Stimulated activated CD8-positive, alpha-beta memory T cell treated with anti-CD3 and anti-CD28 coated beads, Interleukin-2, amount 100 ng/mL, for 1 hour (primary cell): ENCODE results near the gene KAT2B.
A peak's percentile ranks its signal among the peaks of the same experiment; 100 is the strongest.

ENCODE experiments used
- DNase-seq, 2 donors: peaks; one replicate each; pipeline ENCODE4 v3.0.0-alpha.2; 2020; ENCODE audit warnings: low read depth in 2 of 2

Gene KAT2B

DNA sequence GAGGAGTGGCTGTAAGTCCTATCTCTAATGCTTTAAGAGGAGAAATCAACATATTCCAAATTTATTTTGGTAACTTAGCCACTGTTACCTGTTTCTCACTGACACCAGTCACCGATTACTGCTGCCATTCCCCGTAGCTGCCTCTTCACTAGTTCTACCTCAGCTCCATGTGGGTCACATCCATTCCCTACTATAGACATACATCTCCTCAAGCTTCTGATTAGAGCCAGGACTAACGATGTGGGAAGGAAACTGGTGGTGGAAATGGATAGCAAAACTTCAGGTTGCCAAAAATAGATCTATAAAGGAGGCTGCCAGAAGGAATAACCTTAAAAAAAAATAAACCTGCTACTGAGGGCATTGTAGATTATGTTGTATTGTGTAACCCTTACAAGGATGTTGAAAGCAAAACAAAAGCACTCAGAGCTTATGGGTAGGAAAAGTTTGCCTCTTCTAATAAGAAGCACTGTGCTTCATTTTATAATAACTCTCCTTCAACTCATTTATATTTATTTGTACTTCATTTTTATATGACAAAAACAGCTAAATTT, 56.0 kb downstream of the KAT2B start:
- no peak for DNase-seq

DNA sequence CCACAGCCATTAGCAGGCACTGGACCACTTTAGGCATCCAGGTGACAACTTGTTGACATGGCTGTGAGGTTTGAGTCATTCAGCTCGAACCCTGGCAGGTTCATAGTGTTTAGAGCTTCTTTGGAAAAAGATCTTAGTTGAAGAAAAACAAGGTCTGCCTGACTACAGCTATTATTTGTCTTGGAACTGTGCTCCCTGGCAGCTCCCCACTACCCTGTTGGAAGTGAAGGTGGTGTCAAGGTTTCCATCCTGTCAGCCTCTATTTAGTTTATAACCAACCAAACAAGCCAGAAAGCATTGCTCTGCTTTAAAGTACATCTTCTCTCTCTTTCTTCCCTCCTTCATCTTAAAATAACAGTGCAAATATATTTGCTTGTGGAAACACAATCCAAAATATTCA, 56.8 kb downstream of the KAT2B start:
- no peak for DNase-seq

DNA sequence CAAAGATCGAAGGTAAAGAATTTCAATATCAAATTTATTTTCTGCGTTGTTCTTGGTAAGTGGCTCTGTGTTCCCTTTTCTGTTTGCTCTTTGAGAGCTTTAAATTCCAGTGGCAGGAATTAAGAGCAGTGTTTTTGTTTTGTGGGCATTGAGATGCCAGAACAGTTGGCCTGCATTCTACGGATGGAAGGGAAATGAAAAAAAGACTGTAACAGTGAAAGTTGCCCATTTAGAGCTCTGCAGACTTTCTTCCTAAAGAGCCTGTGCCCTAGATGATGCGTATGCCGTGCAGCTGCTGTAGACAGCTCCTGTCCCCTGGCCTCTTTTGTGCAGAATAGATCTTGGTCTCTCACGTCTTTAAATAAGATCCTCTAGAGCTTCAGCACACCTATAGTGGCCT, 58.8 kb downstream of the KAT2B start:
- DNase-seq, result no peak

DNA sequence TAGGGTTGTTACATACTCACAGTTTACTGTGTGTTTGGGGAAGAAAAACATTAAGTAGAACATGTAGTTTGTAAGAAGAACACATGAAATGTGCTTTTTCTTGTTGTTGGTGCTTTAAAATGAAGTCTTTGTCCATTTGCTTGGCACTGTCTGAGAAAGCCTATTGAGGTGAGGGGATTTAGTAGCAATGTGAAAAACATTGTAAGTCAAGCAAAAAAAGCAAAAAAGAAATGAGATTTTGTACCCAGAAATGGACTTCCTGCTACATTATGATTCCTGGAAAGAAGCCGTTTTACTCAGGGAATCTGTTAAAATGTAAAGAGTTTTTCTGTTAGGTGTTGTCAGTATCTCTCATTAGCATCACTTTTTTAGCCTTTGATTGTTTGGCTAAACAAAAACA, 59.9 kb downstream of the KAT2B start:
- no peak for DNase-seq

DNA sequence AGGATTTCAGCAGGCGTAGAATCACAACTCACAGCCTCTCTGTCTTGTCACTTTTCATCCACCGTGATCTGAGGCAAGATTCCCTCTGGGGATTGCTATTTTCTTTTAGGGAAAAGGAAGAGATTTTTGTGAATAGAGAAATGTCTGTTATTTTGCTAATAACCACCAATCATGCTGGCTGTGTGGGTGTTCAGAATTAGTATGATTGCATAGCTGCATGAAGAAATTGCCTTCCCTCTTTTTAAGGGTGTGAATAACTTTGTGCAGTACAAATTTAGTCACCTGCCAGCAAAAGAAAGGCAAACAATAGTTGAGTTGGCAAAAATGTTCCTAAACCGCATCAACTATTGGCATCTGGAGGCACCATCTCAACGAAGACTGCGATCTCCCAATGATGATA, 60.8 kb downstream of the KAT2B start:
- DNase-seq, result no peak

DNA sequence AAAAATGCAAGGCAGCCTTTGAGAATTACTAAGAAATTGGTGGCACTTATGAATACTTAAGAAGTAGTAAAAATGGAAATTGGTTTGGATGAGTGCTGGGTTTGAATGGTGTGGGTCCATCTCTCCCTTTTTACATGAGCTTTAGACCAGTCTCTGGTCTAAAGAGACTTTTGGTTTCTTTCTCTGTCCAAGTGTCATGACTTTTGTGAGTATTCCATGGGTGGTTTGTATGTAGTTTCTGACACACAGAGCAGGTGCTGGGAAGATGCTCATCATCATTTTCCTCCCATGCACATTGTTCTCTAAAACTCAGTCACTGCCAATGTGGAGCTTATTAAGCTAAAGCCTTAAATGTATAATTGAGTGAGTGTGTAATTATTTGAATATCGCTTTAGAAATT, 63.5 kb downstream of the KAT2B start:
- DNase-seq, result no peak

DNA sequence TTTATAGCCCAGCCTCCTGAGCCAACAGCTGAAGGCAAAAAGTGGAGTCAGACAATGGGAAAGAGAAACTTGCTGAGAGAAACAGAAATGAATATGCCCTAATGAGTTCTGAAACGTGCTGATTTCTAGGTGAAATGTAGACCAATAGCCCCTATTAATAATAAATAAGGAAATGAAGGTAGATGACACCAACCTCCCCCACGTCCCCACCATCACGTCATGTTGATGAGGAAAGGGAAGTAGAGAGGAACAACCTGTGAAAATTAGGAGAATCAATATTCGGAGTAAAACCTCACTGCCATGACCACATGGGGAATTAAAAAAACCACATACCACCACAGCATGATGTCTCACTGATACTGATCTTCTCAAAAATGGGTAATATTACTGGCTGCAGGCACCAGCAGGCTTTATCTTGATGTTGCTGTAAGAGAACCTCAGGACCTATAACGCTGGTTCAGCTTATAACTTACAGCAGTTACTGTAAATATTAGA, 64.0 kb downstream of the KAT2B start:
- peak in 1 of 2 donors; percentile 18 for DNase-seq

DNA sequence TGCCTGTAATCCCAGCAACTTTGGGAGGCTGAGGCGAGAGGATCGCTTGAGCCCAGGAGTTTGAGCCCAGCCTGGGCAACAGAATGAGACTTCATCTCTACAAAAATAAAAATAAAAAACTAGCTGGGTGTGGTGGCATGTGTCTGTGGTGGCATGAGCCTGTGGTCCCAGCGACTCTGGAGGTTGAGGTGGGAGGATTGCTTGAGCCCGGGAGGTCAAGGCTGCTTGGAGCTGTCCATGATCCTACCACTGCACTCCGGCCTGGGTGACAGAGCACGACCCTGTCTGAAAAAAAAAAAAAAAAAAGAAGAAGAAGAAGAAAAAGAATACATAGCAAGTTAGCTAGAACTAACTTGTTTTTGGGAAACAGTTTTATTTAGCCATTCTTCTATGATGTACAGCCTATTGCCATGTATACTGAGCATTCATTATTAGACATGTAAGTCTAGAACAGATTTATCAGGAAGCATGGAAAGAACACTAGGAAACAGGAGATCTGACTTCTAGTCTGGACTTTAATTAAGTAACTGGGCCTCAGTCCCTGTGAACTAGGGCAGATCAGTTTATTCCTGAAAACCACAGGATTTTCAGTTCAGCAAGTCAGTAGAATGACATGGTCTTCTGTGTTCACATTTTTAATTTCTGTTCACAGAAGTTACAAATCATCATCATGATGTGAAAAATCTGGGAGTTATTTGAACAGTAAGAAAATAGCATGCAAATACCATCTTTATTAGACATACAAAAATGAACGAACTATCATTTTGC, 65.5 kb downstream of the KAT2B start:
- no peak for DNase-seq

DNA sequence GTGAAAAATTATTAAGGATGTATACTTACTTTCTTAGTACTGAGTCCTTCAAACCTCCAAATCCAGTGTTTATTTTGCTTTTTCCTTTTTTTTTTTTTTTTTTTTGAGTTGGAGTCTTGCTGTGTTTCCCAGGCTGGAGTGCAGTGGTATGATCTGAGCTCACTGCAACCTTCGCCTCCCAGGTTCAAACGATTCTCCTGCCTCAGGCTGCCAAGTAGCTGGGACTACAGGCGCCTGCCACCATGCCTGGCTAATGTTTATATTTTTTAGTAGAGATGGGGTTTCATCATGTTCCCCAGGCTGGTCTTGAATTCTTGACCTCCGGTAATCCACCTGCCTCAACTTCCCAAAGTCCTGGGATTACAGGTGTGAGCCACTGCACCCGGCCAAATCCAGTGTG, 67.5 kb downstream of the KAT2B start:
- DNase-seq, result no peak

DNA sequence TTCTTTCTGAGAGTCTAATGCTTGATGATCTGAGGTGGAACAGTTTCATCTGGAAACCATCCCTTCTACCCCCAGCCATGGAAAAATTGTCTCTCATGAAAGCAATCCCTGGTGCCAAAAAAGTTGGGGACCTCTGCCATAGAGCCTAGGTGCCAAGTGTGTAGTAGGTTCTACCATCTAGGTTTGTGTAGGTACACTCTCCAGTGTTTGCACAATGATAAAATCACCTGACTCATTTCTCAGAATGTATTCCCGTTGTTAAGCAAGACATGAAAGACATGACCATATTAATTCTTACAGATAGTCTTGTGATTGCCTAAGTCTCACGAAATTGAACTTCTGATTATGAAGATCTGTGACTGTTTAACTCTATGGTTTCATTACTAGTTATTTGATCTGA, 68.6 kb downstream of the KAT2B start:
- no peak for DNase-seq

DNA sequence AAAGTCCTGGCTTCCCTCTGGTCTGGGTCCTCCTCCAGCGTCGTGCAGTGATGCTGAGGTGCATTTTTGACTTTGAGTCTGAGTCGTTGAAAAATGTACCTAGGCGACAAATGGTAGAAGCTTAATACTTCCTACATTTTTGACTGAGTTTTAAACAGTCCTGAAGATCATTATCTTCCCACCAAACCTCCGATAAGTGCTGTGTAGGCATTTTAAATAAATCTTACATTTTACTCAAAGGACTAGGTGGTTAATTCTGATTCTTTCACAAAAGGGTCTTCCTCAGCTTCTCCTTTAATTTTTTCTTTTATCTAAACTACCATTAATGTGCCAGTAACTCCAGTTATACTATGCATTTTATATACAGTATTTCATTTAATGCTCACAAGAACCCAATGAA, 70.6 kb downstream of the KAT2B start:
- no peak for DNase-seq

DNA sequence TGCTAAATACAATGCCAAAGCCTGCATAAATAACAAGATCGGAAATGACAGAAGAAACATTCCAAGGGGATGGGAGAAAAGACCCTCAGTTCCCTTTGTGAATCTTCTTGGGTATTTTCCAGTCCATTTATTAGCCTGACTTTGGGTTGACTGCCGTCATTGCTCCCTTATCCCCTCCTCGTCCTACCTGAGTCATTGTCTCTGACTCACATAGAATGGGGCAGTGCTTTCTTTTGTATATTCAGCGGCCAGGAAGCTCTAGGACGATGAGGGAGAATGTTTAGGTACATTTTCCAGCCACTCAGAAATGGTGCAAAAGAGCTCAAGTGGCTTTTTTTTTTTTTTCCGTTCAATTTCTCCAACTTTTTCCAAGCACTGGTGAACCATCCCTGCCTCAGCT, 71.6 kb downstream of the KAT2B start:
- DNase-seq, result no peak

DNA sequence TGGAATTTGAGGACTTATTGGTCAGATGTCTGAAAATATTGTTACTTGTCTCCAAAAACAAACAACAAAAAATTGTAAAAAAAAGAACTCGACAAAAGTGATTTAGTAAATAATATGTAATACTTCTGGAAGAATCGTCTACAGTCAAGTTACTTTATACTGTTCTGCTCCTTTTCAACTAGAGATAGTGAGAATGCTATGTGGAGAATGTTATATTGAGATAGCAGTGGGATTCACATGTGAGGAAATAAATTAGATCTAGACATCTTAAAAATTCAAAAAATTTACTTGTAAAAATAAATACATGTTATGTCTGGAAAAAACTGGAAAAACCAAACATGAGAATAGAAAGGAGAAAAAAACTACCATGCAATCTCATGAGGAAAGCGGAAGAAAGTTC, 80.8 kb downstream of the KAT2B start:
- DNase-seq, result no peak

DNA sequence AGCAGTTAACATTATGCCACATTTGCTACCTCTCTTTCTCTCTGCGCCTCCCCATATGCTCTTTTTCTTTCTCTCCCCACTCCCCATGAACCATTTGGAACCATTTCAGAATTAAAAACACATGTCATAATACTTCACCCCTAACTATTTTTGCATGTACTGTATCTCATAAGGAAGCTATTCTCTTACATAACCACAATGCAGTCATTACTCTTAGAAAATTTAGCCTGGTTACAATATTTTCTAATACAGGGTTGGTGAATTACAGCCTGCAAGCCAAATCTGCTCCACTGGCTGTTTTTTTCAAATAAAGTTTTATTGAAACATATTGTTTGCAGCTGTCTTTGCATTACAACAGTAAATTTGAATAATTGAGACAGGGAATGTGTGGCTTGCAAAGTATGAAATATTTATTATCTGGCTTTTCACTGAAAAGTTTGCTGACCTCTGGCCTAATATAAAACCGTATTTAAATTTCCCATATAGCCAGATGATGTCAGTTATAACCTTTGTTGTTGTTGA, 82.9 kb downstream of the KAT2B start:
- no peak for DNase-seq

DNA sequence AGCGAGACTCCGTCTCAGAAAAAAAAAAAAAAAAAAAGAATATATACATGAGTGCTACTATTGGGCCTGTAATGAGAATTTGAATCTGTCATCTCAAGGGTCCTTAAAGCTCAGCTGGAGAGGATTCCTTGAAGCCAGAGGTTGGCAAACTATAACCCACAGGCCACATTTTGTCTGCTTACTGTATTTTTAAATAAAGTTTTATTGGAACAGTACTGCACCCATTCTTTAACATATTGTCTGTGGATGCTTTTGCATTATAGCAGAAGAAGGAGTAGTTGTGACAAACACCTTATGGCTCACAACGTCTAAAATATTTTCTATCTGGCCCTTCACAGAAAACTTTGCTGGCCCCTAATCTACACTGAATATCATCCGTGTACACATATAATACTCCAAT, 85.0 kb downstream of the KAT2B start:
- no peak for DNase-seq

DNA sequence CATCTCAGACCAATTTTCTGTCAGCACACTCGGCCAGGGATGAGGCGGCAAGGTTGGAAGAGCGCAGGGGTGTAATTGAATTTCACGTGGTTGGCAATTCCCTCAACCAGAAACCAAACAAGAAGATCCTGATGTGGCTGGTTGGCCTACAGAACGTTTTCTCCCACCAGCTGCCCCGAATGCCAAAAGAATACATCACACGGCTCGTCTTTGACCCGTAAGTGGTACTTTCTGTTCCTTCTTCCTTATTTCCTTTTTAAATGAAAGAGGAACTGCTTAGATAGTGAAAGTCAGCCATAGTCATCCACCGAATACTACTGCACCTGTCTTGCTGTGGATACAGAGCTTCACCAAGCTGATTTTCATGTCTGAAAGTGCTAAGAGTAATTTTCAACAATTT, 85.7 kb downstream of the KAT2B start:
- DNase-seq, result no peak

DNA sequence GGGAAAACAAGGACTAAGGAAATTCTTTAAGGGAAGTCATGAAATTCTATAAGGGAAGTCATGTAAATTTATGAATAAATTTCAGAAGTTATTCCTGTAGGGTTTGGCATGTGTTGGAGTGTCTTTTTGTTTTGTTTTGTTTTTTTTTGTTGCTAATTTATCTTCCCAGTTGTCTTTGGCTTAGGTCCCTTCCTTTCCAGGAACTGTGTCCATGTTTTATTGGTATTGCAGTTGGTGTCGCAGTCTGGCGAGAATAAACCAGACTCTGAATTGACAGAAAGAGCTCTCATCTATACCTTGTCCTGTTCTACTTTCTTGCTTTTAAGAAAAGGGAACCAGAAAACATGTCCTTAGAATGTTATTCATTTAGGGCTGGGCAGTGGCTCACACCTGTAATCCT, 88.1 kb downstream of the KAT2B start:
- no peak for DNase-seq

DNA sequence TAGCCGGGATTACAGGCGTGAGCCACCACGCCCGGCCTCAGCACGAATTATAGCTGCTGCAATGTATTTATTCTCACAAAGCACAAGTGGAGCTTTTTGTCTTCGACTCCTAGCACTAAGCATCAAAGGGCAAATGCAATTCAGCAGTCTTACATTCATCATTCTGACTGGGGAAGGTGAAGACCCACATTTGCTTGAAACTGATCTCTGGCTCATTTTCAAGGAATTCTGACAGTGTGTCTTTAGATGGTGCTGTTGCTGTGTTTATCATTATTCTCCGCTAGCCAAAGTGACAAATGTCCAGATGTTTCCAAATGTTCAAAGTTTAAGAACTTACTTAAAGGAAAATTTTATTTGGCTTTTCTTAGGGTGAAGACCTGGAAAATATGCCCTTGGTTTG, 89.9 kb downstream of the KAT2B start:
- DNase-seq, result no peak

DNA sequence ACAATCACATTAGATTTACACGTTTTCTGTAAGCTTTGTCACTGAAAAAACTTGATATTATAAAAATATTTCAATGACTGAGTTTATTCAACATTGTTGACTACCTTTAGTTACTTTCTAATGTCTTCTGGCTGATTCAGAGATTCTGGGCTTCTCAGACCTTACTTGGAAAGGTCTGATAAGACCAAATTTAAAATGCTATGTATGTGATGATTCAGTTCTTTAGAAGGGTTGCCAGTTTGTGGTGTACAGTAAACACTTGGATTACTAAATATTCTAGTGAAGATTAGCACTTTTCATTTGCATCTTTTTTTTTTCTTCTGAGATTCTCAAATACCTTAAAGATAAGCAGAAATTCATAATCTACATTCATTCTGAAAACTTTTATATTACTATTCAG, 96.0 kb downstream of the KAT2B start:
- no peak for DNase-seq

DNA sequence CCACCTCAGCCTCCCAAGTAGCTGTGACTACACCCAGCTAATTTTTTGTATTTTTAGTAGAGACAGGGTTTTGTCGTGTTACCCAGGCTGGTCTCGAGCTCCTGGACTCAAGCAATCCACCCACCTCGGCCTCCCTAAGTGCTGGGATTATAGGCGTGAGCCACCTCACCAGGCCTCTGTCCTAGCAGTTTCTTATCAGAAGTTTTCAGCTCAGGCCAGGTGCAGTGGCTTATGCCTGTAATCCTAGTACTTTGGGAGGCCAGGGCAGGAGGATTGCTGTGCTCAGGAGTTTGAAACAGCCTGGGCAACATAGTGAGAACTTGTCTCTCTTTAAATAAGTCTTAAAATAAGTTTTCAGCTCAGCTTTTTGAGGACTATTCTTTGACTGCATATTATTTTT, 97.4 kb downstream of the KAT2B start:
- no peak for DNase-seq

DNA sequence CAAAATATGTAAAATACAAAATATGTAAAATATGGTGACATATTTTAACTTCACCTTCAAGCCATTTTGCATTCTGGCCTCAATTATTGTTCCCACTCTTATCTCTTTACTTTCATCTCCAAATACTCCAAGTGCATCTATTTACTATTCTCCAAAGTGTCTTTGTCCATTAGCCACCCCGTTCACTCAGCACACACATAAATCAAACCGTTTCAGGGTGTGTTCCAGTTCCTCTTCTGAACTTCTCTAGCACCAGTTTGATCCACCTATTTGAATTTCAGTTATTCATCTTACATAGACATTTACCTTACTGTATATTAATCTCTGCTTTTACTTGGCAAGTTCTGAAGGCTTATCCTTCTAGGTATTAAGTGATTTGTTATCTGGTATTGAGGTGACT, 100.6 kb downstream of the KAT2B start:
- DNase-seq, result no peak

DNA sequence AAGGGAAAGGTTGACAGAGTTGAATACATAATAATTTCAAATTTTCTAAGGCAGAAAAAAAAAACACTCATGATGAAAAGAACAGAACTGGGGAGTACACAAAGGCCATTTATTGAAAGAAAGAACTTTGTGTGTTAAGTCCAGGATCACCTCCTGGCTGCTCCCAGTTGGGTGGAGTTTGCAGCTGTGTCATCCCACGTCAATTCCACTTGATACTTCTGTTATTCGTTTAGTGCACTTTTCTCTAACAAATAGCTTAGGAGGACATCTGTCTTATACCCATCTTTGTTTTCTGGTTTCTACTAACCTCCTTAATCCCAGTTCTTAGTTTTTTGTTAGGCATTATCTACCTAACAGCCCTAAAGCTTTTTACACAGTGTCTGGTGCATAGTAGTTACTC, 101.1 kb downstream of the KAT2B start:
- no peak for DNase-seq

DNA sequence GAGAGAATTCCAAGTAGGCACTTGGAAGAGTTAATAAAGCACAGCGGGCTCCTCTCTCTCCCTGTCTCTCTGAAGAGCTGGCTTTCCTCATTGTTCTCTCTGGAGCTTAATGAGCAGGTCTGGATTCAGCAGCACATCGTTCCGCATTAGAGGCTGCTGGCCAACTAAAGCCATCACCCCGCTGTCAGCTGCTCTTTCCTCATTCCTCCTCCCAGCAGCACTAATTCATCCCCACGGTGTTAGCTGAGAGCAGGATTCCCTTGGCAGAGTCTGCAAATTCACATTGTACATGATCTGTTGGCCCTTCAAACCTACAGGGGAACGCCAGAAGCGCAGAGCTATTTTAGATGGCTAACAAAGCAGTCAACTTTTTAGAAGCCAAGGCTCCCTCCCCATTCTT, 101.6 kb downstream of the KAT2B start:
- DNase-seq, result no peak

DNA sequence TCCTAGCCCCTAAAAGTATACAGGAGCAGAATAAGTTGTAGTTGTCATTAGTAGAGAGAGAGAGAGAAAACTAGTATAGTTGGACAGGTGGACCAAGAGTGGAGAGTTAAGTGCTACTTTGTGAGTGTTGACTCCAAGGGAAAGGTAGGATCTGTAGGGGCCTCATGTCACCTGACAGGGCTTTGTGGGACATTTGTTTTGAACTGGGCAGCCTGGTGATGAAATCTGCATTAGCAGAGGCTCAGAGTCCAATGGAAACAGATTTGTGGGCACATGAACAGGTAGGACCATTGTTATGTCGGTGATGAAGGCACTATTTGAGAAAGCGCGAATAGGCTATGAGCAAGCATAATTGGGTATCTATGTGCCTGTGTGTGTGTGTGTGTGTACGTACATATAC, 102.3 kb downstream of the KAT2B start:
- no peak for DNase-seq
